HEK293 (cell line): Measurements from ENCODE around the gene SPC25.

Experiments
- ELK4 ChIP-seq: IDR thresholded peaks from 2 replicates; pipeline ENCODE4 v1.6.1; 2011; ENCODE audit warnings: mild to moderate bottlenecking, low read depth, low read length, borderline replicate concordance
- PRDM10 ChIP-seq: fragments of 450-650 bp; formaldehyde crosslinking; IDR thresholded peaks from 2 replicates; pipeline ENCODE4 v1.5.1; 2016; ENCODE audit warnings: missing biosample characterization, missing genetic modification characterization
- SCRT1 ChIP-seq: fragments of 450-650 bp; formaldehyde crosslinking; IDR thresholded peaks from 2 replicates; pipeline ENCODE4 v1.5.1; 2016; ENCODE audit warnings: missing biosample characterization, missing genetic modification characterization, borderline replicate concordance
- SCRT2 ChIP-seq: fragments of 450-650 bp; formaldehyde crosslinking; IDR thresholded peaks from 2 replicates; pipeline ENCODE4 v1.5.1; 2016; ENCODE audit warnings: missing biosample characterization, missing genetic modification characterization
- SP7 ChIP-seq: fragments of 450-650 bp; formaldehyde crosslinking; IDR thresholded peaks from 2 replicates; pipeline ENCODE4 v1.5.1; 2016; ENCODE audit warnings: missing biosample characterization, missing genetic modification characterization
- WT1 ChIP-seq: fragments of 450-650 bp; formaldehyde crosslinking; IDR thresholded peaks from 2 replicates; pipeline ENCODE4 v1.5.1; 2016; ENCODE audit warnings: missing biosample characterization, missing genetic modification characterization
- ZBTB1 ChIP-seq: fragments of 450-650 bp; formaldehyde crosslinking; IDR thresholded peaks from 2 replicates; pipeline ENCODE4 v1.5.1; 2016; ENCODE audit warnings: missing biosample characterization, missing genetic modification characterization
- ZBTB21 ChIP-seq: fragments of 450-650 bp; formaldehyde crosslinking; IDR thresholded peaks from 2 replicates; pipeline ENCODE4 v1.5.1; 2017; ENCODE audit warnings: missing biosample characterization, missing genetic modification characterization
- ZBTB6 ChIP-seq: fragments of 450-650 bp; formaldehyde crosslinking; IDR thresholded peaks from 2 replicates; pipeline ENCODE4 v1.5.1; 2017; ENCODE audit warnings: missing biosample characterization, missing genetic modification characterization
- ZBTB8A ChIP-seq: fragments of 450-650 bp; formaldehyde crosslinking; IDR thresholded peaks from 2 replicates; pipeline ENCODE4 v1.5.1; 2016; ENCODE audit warnings: missing biosample characterization, missing genetic modification characterization
- ZFP37 ChIP-seq: fragments of 450-650 bp; formaldehyde crosslinking; IDR thresholded peaks from 2 replicates; pipeline ENCODE4 v1.5.1; 2016; ENCODE audit warnings: missing biosample characterization, missing genetic modification characterization
- ZFP41 ChIP-seq: fragments of 450-650 bp; formaldehyde crosslinking; IDR thresholded peaks from 2 replicates; pipeline ENCODE4 v1.5.1; 2016; ENCODE audit warnings: missing biosample characterization, missing genetic modification characterization, borderline replicate concordance
- ZNF148 ChIP-seq: fragments of 450-650 bp; formaldehyde crosslinking; IDR thresholded peaks from 2 replicates; pipeline ENCODE4 v1.5.0; 2017; ENCODE audit warnings: missing biosample characterization, missing genetic modification characterization, borderline replicate concordance
- ZNF155 ChIP-seq: fragments of 450-650 bp; formaldehyde crosslinking; IDR thresholded peaks from 2 replicates; pipeline ENCODE4 v1.5.1; 2016; ENCODE audit warnings: missing biosample characterization, missing genetic modification characterization
- ZNF223 ChIP-seq: fragments of 450-650 bp; formaldehyde crosslinking; IDR thresholded peaks from 2 replicates; pipeline ENCODE4 v1.5.1; 2016; ENCODE audit warnings: missing biosample characterization, missing genetic modification characterization
- ZNF239 ChIP-seq: fragments of 450-650 bp; formaldehyde crosslinking; IDR thresholded peaks from 2 replicates; pipeline ENCODE4 v1.5.1; 2016; ENCODE audit warnings: missing biosample characterization, missing genetic modification characterization
- ZNF37A ChIP-seq: fragments of 450-650 bp; IDR thresholded peaks from 2 replicates; pipeline ENCODE4 v1.5.1; 2018; ENCODE audit warnings: missing biosample characterization, missing genetic modification characterization
- ZNF449 ChIP-seq: fragments of 450-650 bp; formaldehyde crosslinking; IDR thresholded peaks from 2 replicates; pipeline ENCODE4 v1.5.1; 2017; ENCODE audit warnings: missing biosample characterization, mild to moderate bottlenecking, missing genetic modification characterization, moderate library complexity
- ZNF518A ChIP-seq: fragments of 450-650 bp; formaldehyde crosslinking; conservative IDR thresholded peaks from 2 replicates; pipeline ENCODE4 v1.5.1; 2016; ENCODE audit warnings: low read depth, missing biosample characterization, missing genetic modification characterization
- ZNF639 ChIP-seq: fragments of 450-650 bp; formaldehyde crosslinking; IDR thresholded peaks from 2 replicates; pipeline ENCODE4 v1.5.1; 2016; ENCODE audit warnings: missing biosample characterization, missing genetic modification characterization
- ZNF654 ChIP-seq: fragments of 450-650 bp; formaldehyde crosslinking; IDR thresholded peaks from 2 replicates; pipeline ENCODE4 v1.5.1; 2016; ENCODE audit warnings: low read depth, missing biosample characterization, missing genetic modification characterization
- ZNF791 ChIP-seq: fragments of 450-650 bp; formaldehyde crosslinking; IDR thresholded peaks from 2 replicates; pipeline ENCODE4 v1.5.1; 2016; ENCODE audit warnings: missing biosample characterization, missing genetic modification characterization

Gene SPC25

GRCh38 chr2:168890006-168890782 lies at the start of gene SPC25 (continued):
- TF ChIP-seq ZNF518A, result peak; percentile 46
- TF ChIP-seq ZFP37 (tag by site-specific recombination), result peak; percentile 68; the same call in 1 of the 2 replicates
- TF ChIP-seq SP7 (tag by site-specific recombination), result peak; percentile 54
- TF ChIP-seq ZBTB8A (tag by site-specific recombination), result no peak; the same call in 1 of the 2 replicates
- TF ChIP-seq SCRT2 (tag by site-specific recombination), result no peak
- peak; percentile 72 for TF ChIP-seq ZNF449 (tag by site-specific recombination)
- no peak for TF ChIP-seq ZNF239 (tag by site-specific recombination)
- TF ChIP-seq ZBTB6 (tag by site-specific recombination), result no peak; the same call in 1 of the 2 replicates
- TF ChIP-seq PRDM10 (tag by site-specific recombination), result no peak; the same call in 1 of the 2 replicates
- TF ChIP-seq ZNF155 (tag by site-specific recombination), result no peak
- no peak for TF ChIP-seq ZNF654 (tag by site-specific recombination)
- no peak for TF ChIP-seq ZNF37A
- no peak for TF ChIP-seq ZBTB1 (tag by site-specific recombination)
- no peak for TF ChIP-seq ZFP41
- TF ChIP-seq WT1 (tag by site-specific recombination), result no peak
- 0 out of 2 replicates have a peak, but pooled peaks have one; percentile 27 for TF ChIP-seq ZNF639
- TF ChIP-seq ZBTB21 (tag by site-specific recombination), result no peak
- TF ChIP-seq SCRT1, result no peak
- no peak for TF ChIP-seq ZNF148 (tag by site-specific recombination)
- no peak for TF ChIP-seq ZNF223 (tag by site-specific recombination)
- no peak for TF ChIP-seq ELK4
- TF ChIP-seq ZNF791, result no peak
